ENCODE measurements around the gene CNTN5. TPM values are rescaled to one million over a fixed set of nuclear protein-coding genes. Genes with fewer than 3 reads are reported as not detected.

CNTN5 gene
- total RNA-seq, 2 experiments from 2014 or later = not detected

- H3K36me3 ChIP-seq (ENCODE audit: insufficient read depth, low read length) = no peaks in the 10 kb centered on the region
- no peak overlapping the region for H3K4me3 ChIP-seq (ENCODE audit: low read length)
- H3K9me3 Mint-ChIP-seq = peaks cover 3% of the 10 kb centered on the region
- no peaks in the 10 kb centered on the region for H3K27me3 ChIP-seq (ENCODE audit: control insufficient read depth in 1 of 2, insufficient read depth in 2 of 2, low read length in 2 of 2)
- TF ChIP-seq CTCF (IDR thresholded peaks at IDR 0.05) = no peak
- H3K4me1 ChIP-seq (ENCODE audit: insufficient read depth, low read length) = no peaks in the 10 kb centered on the region
- DNase-seq = no peak
- H3K27me3 Mint-ChIP-seq = no peaks in the 10 kb centered on the region
- CTCF ChIA-PET = no interaction called here
- H3K4me3 Mint-ChIP-seq = no peak overlapping the region
- H3K27ac Mint-ChIP-seq = no peak overlapping the region
- no peaks in the 10 kb centered on the region for H3K36me3 Mint-ChIP-seq (ENCODE audit: low read depth)
- H3K9me3 ChIP-seq (ENCODE audit: control insufficient read depth in 1 of 2, insufficient read depth in 1 of 2, low read length in 2 of 2) = no peaks in the 10 kb centered on the region
- intact Hi-C loops (cut with DNase I, micrococcal nuclease) = no loop called here
- H3K27ac ChIP-seq (ENCODE audit: low read depth in 1 of 2, low read length in 2 of 2) = no peak overlapping the region
- POLR2A ChIA-PET = no interaction called here
- no peak for ATAC-seq (ENCODE audit: poor library complexity)
- H3K4me1 Mint-ChIP-seq (ENCODE audit: low read depth) = no peaks in the 10 kb centered on the region
These were observed 533.6 kb downstream of the CNTN5 start for GRCh38 chr11:99554232-99554903.

- Mint-ChIP-seq H3K27me3 (no peaks in the 10 kb centered on the region), H3K36me3 (ENCODE audit: low read depth) (no peaks in the 10 kb centered on the region)
- TF ChIP-seq CTCF (IDR thresholded peaks at IDR 0.05) = no peak
These were observed 534.7 kb downstream of the CNTN5 start for GRCh38 chr11:99555486-99555885.

GRCh38 chr11:99565333-99565732 is 544.6 kb downstream of the CNTN5 start:
- Mint-ChIP-seq H3K9me3 (peaks cover 2% of the 10 kb centered on the region), H3K36me3 (ENCODE audit: low read depth) (no peaks in the 10 kb centered on the region), H3K27me3 (no peaks in the 10 kb centered on the region), H3K4me1 (ENCODE audit: low read depth) (no peaks in the 10 kb centered on the region), H3K4me3 (no peak overlapping the region), H3K27ac (no peak overlapping the region)
- CTCF ChIA-PET = no interaction called here
- DNase-seq = no peak
- intact Hi-C loops (cut with DNase I, micrococcal nuclease) = no loop called here
- Histone ChIP-seq H3K9me3 (ENCODE audit: control insufficient read depth in 1 of 2, insufficient read depth in 1 of 2, low read length in 2 of 2) (peaks cover 2 to 4% of the 10 kb centered on the region in 2 experiments), H3K4me1 (ENCODE audit: insufficient read depth, low read length) (no peaks in the 10 kb centered on the region), H3K4me3 (ENCODE audit: low read length) (no peak overlapping the region), H3K36me3 (ENCODE audit: insufficient read depth, low read length) (no peaks in the 10 kb centered on the region), H3K27ac (ENCODE audit: low read depth in 1 of 2, low read length in 2 of 2) (no peak overlapping the region), H3K27me3 (ENCODE audit: control insufficient read depth in 1 of 2, insufficient read depth in 2 of 2, low read length in 2 of 2) (no peaks in the 10 kb centered on the region)
- POLR2A ChIA-PET = no interaction called here
- ATAC-seq (ENCODE audit: poor library complexity) = no peak
- TF ChIP-seq CTCF (IDR thresholded peaks at IDR 0.05) = no peak

More at GRCh38 chr11:99555486-99555885, 534.7 kb downstream of the CNTN5 start:
- no peak overlapping the region for H3K4me3 ChIP-seq (ENCODE audit: low read length)
- H3K4me1 Mint-ChIP-seq (ENCODE audit: low read depth) = no peaks in the 10 kb centered on the region
- intact Hi-C loops (cut with DNase I, micrococcal nuclease) = no loop called here
- no peaks in the 10 kb centered on the region for H3K27me3 ChIP-seq (ENCODE audit: control insufficient read depth in 1 of 2, insufficient read depth in 2 of 2, low read length in 2 of 2)
- ATAC-seq (ENCODE audit: poor library complexity) (no peak), DNase-seq (no peak)
- H3K9me3 Mint-ChIP-seq = peaks cover 3% of the 10 kb centered on the region
- H3K36me3 ChIP-seq (ENCODE audit: insufficient read depth, low read length) = no peaks in the 10 kb centered on the region
- H3K4me3 Mint-ChIP-seq = no peak overlapping the region
- no peak overlapping the region for H3K27ac Mint-ChIP-seq
- peaks cover 0 to 3% of the 10 kb centered on the region in 2 experiments for H3K9me3 ChIP-seq (ENCODE audit: control insufficient read depth in 1 of 2, insufficient read depth in 1 of 2, low read length in 2 of 2)
- no peak overlapping the region for H3K27ac ChIP-seq (ENCODE audit: low read depth in 1 of 2, low read length in 2 of 2)
- H3K4me1 ChIP-seq (ENCODE audit: insufficient read depth, low read length) = no peaks in the 10 kb centered on the region
- ChIA-PET CTCF (no interaction called here), POLR2A (no interaction called here)

Measured in CD4-positive, alpha-beta T cell (primary cell).